Ishikawa (cell line): ENCODE data around the gene LCN6.

Experiments used
- CEBPB ChIP-seq: IDR thresholded peaks from 2 replicates; pipeline ENCODE4 v1.6.1; 2012
- CREB1 ChIP-seq: IDR thresholded peaks from 2 replicates; pipeline ENCODE4 v1.6.1; 2012; ENCODE audit warnings: low read depth
- EGR1 ChIP-seq: IDR thresholded peaks from 2 replicates; pipeline ENCODE4 v1.6.1; 2012
- EP300 ChIP-seq: IDR thresholded peaks from 2 replicates; pipeline ENCODE4 v1.6.1; 2012; ENCODE audit warnings: borderline replicate concordance
- FOXM1 ChIP-seq: IDR thresholded peaks from 2 replicates; pipeline ENCODE4 v1.6.1; 2012; ENCODE audit warnings: low read depth, borderline replicate concordance
- MAX ChIP-seq: IDR thresholded peaks from 2 replicates; pipeline ENCODE4 v1.6.1; 2012
- NFIC ChIP-seq: IDR thresholded peaks from 2 replicates; pipeline ENCODE4 v1.6.1; 2012
- RAD21 ChIP-seq: IDR thresholded peaks from 2 replicates; pipeline ENCODE4 v1.6.1; 2012; ENCODE audit warnings: low read depth
- REST ChIP-seq: IDR thresholded peaks from 2 replicates; pipeline ENCODE4 v1.6.1; 2012; ENCODE audit warnings: low read depth, mild to moderate bottlenecking
- TAF1 ChIP-seq: IDR thresholded peaks from 2 replicates; pipeline ENCODE4 v1.6.1; 2012; ENCODE audit warnings: low read depth, mild to moderate bottlenecking
- TCF12 ChIP-seq: IDR thresholded peaks from 2 replicates; pipeline ENCODE4 v1.6.1; 2012; ENCODE audit warnings: low read depth
- TEAD4 ChIP-seq: IDR thresholded peaks from 2 replicates; pipeline ENCODE4 v1.6.1; 2012
- YY1 ChIP-seq: IDR thresholded peaks from 2 replicates; pipeline ENCODE4 v1.6.1; 2012; ENCODE audit warnings: low read depth
- ZBTB7A ChIP-seq: IDR thresholded peaks from 2 replicates; pipeline ENCODE4 v1.6.1; 2012; ENCODE audit warnings: low read depth
- TF ChIP-seq, protein P1 (sequence below): IDR thresholded peaks from 2 replicates; pipeline ENCODE4 v1.6.1; 2012

LCN6 gene

DNA sequence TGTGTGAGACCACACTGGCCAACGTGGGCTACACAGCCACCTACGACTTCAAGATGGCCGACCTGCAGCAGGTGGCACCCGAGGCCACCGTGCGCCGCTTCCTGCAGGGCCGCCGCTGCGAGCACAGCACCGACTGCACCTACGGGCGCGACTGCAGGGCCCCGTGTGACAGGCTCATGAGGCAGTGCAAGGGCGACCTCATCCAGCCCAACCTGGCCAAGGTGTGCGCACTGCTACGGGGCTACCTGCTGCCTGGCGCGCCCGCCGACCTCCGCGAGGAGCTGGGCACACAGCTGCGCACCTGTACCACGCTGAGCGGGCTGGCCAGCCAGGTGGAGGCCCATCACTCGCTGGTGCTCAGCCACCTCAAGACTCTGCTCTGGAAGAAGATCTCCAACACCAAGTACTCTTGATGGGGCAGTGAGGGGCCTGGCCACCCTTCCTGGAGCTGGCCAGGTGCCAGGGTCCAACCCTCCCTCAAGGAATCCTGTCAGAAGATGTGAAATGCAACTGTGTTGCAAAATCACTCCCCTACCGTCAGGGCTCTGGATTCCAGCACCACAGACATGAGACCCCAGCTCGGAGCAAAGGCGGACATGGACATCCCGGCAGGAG is 24.9 kb downstream of the LCN6 start:
- TF ChIP-seq ZBTB7A (no peak), YY1 (peak; percentile 44; the same call in 1 of the 2 replicates), NFIC (peak; percentile 42; the same call in 1 of the 2 replicates)

GRCh38 chr9:136722969-136723356 is 25.4 kb downstream of the LCN6 start:
- no peak for TF ChIP-seq CREB1
- TF ChIP-seq YY1: no peak
- no peak for TF ChIP-seq REST
- no peak for TF ChIP-seq TAF1
- TF ChIP-seq EP300: no peak
- TF ChIP-seq RAD21: no peak
- TF ChIP-seq, protein P1, sequence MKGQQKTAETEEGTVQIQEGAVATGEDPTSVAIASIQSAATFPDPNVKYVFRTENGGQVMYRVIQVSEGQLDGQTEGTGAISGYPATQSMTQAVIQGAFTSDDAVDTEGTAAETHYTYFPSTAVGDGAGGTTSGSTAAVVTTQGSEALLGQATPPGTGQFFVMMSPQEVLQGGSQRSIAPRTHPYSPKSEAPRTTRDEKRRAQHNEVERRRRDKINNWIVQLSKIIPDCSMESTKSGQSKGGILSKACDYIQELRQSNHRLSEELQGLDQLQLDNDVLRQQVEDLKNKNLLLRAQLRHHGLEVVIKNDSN: no peak
- peak; percentile 22; the same call in 1 of the 2 replicates for TF ChIP-seq TCF12
- 0 out of 2 replicates have a peak, but pooled peaks have one; percentile 16 for TF ChIP-seq MAX
- TF ChIP-seq FOXM1: no peak

- TF ChIP-seq MAX: no peak
- TF ChIP-seq, protein P1: no peak
- TF ChIP-seq CREB1: no peak
- TF ChIP-seq YY1: no peak
- TF ChIP-seq REST: no peak
- no peak for TF ChIP-seq EP300
- no peak for TF ChIP-seq TAF1
- TF ChIP-seq CEBPB: no peak
- no peak for TF ChIP-seq TEAD4
- TF ChIP-seq RAD21: no peak
- TF ChIP-seq ZBTB7A: no peak
- TF ChIP-seq EGR1: no peak
- no peak for TF ChIP-seq NFIC
- TF ChIP-seq FOXM1: no peak
- TF ChIP-seq TCF12: no peak
These were observed 26.0 kb downstream of the LCN6 start for GRCh38 chr9:136722093-136722968.

DNA sequence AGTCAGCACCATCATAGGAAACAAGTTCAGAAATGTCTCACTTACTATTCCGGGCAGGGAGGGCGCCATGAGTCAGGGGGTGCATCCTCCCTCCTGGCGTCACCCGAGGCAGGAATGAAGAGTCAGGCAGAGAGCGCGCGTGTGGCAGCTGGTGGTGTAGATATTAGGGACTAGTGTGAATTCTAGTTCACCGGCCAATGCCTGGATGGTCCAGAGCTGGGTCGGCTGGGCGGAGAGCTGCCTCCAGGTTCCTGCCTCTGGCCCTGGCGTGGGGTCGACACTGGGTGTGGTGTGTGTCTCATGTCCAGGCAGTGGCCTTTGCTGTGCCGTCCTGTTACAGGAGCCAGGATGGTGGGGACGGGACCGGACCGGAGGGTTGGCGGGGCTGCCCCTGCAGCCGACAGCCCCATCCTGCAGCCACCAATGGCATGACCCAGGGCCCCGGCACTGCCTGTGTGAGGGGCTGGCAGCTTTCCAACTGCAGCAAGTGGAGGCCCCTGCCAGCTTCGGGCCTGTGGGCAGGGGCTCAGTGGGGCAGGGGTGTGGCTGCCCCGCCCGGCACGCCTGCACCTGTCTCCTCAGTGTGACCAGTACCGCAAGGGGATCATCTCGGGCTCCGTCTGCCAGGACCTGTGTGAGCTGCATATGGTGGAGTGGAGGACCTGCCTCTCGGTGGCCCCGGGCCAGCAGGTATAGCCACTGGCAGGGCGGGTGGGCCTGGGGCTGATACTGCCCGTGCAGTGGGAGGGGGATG is 26.8 kb downstream of the LCN6 start:
- TF ChIP-seq RAD21: no peak
- no peak for TF ChIP-seq MAX
- no peak for TF ChIP-seq EGR1
- TF ChIP-seq NFIC: peak; percentile 62

GRCh38 chr9:136720898-136721338 is 27.4 kb downstream of the LCN6 start:
- TF ChIP-seq FOXM1 (no peak), CREB1 (no peak), CEBPB (no peak), ZBTB7A (no peak), TAF1 (no peak), EP300 (no peak), MAX (no peak), TCF12 (no peak), RAD21 (no peak), TEAD4 (no peak), YY1 (no peak), NFIC (no peak), EGR1 (no peak), REST (no peak)
- TF ChIP-seq, protein P1: no peak
